GM11168 (cell line): ENCODE results near the gene PERM1.

Source experiments
- in situ Hi-C: fragments of 300-500 bp; cut with MboI; formaldehyde crosslinking; loops from one replicate; pipeline ENCODE4 v1.12.0; 2022; ENCODE audit warnings: low sequenced_read_pairs; ENCODE audit not compliant: unreplicated experiment

Gene PERM1

GRCh38 chr1:967466-968343 lies 14.2 kb downstream of the PERM1 start:
- in situ Hi-C loops, result no loop called here

- in situ Hi-C loops, result no loop called here
Observed at GRCh38 chr1:966704-967300, 15.1 kb downstream of the PERM1 start.

DNA sequence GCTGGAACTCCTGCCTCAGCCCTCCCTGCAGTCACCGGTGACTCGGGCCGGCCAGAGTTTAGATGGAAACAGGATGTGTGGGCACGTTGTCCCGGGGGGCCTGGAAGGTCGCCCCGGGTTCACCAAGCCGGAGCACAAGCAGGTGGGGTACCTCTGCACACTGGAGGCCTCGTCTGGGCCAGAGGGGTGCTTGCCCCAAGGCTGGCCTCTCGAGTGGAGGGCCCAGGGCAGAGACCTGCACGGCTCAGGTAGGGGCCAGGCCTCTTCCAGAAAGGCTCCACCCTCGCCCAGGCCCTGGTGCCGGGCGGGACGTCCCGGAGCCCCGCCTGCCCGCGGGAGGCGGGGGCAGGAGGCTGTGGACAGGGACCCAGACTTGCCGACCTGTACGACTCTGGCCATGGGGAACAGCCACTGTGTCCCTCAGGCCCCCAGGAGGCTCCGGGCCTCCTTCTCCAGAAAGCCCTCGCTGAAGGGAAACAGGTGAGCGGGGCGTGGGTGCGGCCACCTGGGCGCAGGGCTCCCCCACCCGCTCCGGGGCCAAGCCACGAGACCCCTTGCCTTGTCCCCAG lies 15.7 kb downstream of the PERM1 start, which contains the start of gene PLEKHN1:
PLEKHN1 (plus strand) TSS at position 348 of the 569 bp plus-strand sequence; CDS start at position 398, 50 bp downstream.
- in situ Hi-C loops, result no loop called here

GRCh38 chr1:965526-966134 lies 16.3 kb downstream of the PERM1 start:
- in situ Hi-C loops, result no loop called here

- in situ Hi-C loops, result no loop called here
Observed at GRCh38 chr1:964691-965525, 17.0 kb downstream of the PERM1 start.

GRCh38 chr1:963746-964525 lies 18.0 kb downstream of the PERM1 start:
- in situ Hi-C loops, result no loop called here

DNA sequence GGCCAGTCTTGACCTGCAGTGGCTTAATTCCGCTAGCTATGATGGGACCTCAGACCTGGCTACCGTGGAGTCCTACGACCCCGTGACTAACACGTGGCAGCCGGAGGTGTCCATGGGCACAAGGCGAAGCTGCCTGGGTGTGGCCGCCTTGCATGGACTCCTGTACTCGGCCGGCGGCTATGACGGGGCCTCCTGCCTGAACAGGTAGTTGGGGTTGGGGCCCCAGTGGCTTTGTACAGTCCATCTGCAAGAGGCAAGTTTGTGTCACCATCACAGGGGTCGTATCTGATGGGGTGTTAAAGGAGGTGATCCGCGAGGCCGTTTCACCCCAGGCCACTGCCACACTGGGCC lies 18.6 kb downstream of the PERM1 start:
- in situ Hi-C loops, result no loop called here

DNA sequence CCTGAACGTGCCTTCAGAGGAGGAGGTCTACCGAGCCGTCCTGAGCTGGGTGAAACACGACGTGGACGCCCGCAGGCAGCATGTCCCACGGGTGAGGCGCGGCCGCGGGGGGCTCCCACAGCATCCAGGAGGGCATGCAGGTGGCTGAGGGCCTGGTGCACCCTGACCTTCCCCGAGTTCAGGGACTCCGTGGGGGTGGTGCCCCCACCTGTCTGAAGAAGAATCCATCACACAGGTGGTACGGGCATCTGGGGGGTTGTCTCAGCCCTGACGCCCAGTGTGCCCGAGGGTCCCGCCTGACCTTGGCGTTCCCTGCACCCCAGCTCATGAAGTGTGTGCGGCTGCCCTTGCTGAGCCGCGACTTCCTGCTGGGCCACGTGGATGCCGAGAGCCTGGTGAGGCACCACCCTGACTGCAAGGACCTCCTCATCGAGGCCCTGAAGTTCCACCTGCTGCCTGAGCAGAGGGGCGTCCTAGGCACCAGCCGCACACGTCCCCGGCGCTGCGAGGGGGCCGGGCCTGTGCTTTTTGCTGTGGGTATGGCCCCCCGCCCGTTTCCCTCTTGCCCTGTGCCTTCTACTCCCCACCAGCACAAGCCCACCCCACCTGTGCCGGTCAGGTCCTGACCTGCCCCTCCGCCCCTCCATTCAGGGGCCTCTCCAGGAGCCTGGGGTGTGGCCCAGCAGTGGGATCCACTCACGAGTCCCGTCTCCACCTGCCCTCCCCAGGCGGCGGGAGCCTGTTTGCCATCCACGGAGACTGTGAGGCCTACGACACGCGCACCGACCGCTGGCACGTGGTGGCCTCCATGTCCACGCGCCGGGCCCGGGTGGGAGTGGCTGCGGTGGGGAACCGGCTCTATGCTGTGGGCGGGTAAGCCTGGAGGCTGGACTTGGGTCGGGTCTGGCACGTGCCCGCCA lies 19.3 kb downstream of the PERM1 start:
- in situ Hi-C loops, result no loop called here

- in situ Hi-C loops, result no loop called here
Observed at GRCh38 chr1:961132-961669, 20.7 kb downstream of the PERM1 start.

DNA sequence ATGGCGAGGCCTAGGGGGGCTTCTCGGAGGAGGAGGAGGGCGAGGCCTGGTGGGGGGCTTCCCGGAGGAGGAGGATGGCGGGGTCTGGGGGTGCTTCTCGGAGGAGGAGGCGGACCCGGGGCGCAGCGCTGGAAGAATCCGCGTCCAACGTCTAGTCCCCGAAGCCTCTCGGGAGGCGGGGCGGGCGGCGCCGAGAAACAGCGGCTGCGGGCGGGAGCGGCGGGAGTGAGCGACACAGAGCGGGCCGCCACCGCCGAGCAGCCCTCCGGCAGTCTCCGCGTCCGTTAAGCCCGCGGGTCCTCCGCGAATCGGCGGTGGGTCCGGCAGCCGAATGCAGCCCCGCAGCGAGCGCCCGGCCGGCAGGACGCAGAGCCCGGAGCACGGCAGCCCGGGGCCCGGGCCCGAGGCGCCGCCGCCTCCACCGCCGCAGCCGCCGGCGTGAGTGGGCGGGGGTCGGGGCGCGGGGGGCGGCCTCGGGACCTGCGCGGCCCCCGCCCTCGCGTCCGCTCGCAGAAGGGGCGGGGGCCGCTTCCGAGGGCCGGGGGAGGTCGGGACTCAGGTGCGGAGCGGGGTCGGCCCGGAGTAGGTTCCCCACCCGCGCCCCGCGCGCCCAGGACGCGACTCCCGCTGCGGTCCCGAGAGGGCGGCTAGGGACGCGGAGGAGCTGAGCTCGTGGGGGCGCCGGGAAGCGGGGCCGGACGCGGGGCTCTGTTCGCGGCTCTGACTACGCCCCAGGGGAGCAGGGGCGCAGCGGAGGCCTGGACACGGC lies 21.3 kb downstream of the PERM1 start, which contains the start of gene KLHL17:
KLHL17 (plus strand) TSS at position 222 of the 769 bp plus-strand sequence; CDS start at position 332, 110 bp downstream.
- in situ Hi-C loops, result no loop called here

DNA sequence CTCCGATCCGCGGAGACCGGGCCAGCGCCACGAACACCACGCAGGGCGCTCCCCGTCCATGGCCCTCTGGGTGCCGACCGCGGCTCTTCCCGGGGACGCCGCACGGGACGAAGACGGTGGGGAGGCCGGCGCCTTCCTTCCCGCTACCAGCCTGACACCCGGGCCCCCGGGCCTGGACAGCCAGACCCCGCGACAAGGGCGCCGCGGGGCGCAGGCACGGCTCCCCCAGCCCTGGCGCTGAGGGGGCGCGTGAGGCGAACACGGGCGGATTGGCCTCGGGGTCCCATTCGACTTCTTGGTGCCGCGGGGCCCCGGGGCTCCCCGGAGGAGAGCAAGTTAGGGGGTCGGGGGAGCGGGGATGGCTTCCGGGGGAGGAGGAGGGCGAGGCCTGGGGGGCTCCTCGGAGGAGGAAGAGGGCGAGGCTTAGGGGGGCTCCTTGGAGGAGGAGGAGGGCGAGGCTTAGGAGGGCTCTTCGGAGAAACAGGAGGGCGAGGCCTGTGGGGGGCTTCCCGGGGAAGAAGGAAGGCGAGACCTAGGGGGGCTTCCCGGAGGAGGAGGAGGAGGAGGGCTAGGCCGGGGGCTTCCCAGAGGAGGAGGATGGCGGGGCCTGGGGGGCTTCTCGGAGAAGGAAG lies 22.0 kb downstream of the PERM1 start:
- in situ Hi-C loops, result no loop called here

GRCh38 chr1:958823-959730 lies 22.8 kb downstream of the PERM1 start, which contains the start of gene NOC2L:
Gene NOC2L (minus strand): TSS chr1:959256. CDS start chr1:959240, 16 bp downstream.
- in situ Hi-C loops, result no loop called here

GRCh38 chr1:956636-957035 lies 25.3 kb downstream of the PERM1 start:
- in situ Hi-C loops, result no loop called here

DNA sequence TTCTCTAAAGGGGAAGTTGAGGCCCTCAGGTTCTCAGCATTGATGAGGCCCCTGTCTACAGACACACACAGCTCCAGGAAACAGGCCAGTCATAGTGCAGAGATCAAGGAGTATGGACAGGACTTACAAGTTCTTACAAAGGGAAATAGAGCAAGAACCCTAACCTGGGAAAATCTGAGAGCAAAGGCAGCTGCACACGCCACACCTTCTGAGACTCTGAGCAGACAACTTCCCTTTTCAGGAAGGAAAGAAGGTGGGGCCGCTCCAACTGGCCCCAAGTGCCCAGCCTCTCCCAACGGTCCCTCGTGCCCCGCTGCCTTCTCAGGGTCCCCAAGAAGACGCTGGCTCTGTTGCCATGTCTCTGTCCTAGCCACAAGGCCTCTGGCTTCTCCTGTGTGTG lies 26.4 kb downstream of the PERM1 start:
- in situ Hi-C loops, result no loop called here

- in situ Hi-C loops, result no loop called here
Observed at GRCh38 chr1:954927-955326, 27.0 kb downstream of the PERM1 start.
